AG04450 (cell line): Measurements from ENCODE around the gene TEDDM1. TPM values are rescaled to one million over a fixed set of nuclear protein-coding genes. Genes with fewer than 3 reads are reported as not detected.

Experiments used
- CTCF ChIA-PET: fragments of 300-600, 350-600 bp; formaldehyde crosslinking; extraction: SDS; loops from one replicate; lab custom pipeline; 2022; ENCODE audit warnings: antibody characterized with exemption, inconsistent platforms; lab: Charles Lee
- POLR2A ChIA-PET: fragments of 350-600 bp; formaldehyde crosslinking; extraction: SDS; loops from one replicate; lab custom pipeline; 2021; ENCODE audit warnings: antibody characterized with exemption, inconsistent platforms; lab: Yijun Ruan, JAX
- DNase-seq: peaks from one replicate; pipeline ENCODE4 v3.0.0-alpha.2; 2011; ENCODE audit warnings: low read depth, low spot score
- H3K27ac ChIP-seq: one replicate; pipeline ENCODE4 v1.5.1; 2012; ENCODE audit warnings: low read depth, low read length, control low read depth
- H3K27me3 ChIP-seq: one replicate; pipeline ENCODE4 v1.6.0; 2012; ENCODE audit warnings: low read length; ENCODE audit not compliant: control insufficient read depth, insufficient read depth
- H3K4me3 ChIP-seq: 2 replicates; pipeline ENCODE4 v1.5.1; 2011; ENCODE audit warnings: mild to moderate bottlenecking, low read depth, low read length, control low read depth
- H3K9me3 ChIP-seq: 2 replicates; pipeline ENCODE4 v1.5.1; 2012; ENCODE audit warnings: low read length; ENCODE audit not compliant: control insufficient read depth, insufficient read depth
- CTCF ChIP-seq: IDR thresholded peaks from 2 replicates; pipeline ENCODE4 v1.5.1; 2011; ENCODE audit warnings: low read depth, low read length, control low read depth, inconsistent platforms
- polyA plus RNA-seq: library from polyadenylated mRNA; depleted of rRNA; stranded (reverse); fragments of >200 nt; gene quantifications from 2 replicates; pipeline ENCODE4 v1.2.3, GENCODE V29; 2011

The TEDDM1 gene
- polyA plus RNA-seq, 1 experiment = not detected

GRCh38 chr1:182376936-182377574, 23.4 kb downstream of the TEDDM1 start:
- H3K9me3 ChIP-seq = no peaks in the 10 kb centered on the region
- no peak for TF ChIP-seq CTCF
- H3K4me3 ChIP-seq = no peak overlapping the region
- no peak for DNase-seq
- CTCF ChIA-PET = interaction anchor here (0.7 to 1.3 kb wide), 3 partner anchors 13 to 234 kb away, joined by 3 to 5 read pairs (median 4); no protein-coding TSS in a partner anchor
- POLR2A ChIA-PET = no interaction called here
- no peaks in the 10 kb centered on the region for H3K27me3 ChIP-seq
- no peak overlapping the region for H3K27ac ChIP-seq

GRCh38 chr1:182374101-182374834, 26.2 kb downstream of the TEDDM1 start:
- ChIA-PET POLR2A (no interaction called here), CTCF (no interaction called here)
- TF ChIP-seq CTCF = no peak
- Histone ChIP-seq H3K27me3 (no peaks in the 10 kb centered on the region), H3K9me3 (no peaks in the 10 kb centered on the region), H3K4me3 (no peak overlapping the region), H3K27ac (no peak overlapping the region)
- DNase-seq = no peak

GRCh38 chr1:182370532-182370931, 29.9 kb downstream of the TEDDM1 start:
- Histone ChIP-seq H3K27me3 (no peaks in the 10 kb centered on the region), H3K4me3 (no peak overlapping the region), H3K27ac (no peak overlapping the region), H3K9me3 (no peaks in the 10 kb centered on the region)
- CTCF ChIA-PET = interaction anchor here (1.3 kb wide), 1 partner anchor 26 kb away, joined by 4 read pairs; no protein-coding TSS in a partner anchor
- POLR2A ChIA-PET = no interaction called here
- DNase-seq = no peak
- no peak for TF ChIP-seq CTCF

GRCh38 chr1:182368903-182369302, 31.6 kb downstream of the TEDDM1 start:
- Histone ChIP-seq H3K4me3 (no peak overlapping the region), H3K27ac (no peak overlapping the region), H3K27me3 (no peaks in the 10 kb centered on the region), H3K9me3 (no peaks in the 10 kb centered on the region)
- TF ChIP-seq CTCF = no peak
- ChIA-PET CTCF (no interaction called here), POLR2A (no interaction called here)
- DNase-seq = no peak

GRCh38 chr1:182368358-182368757, 32.1 kb downstream of the TEDDM1 start:
- ChIA-PET CTCF (interaction anchor here (1.1 kb wide), 1 partner anchor 29 kb away, joined by 4 read pairs; no protein-coding TSS in a partner anchor), POLR2A (no interaction called here)
- no peak overlapping the region for H3K4me3 ChIP-seq
- no peak for TF ChIP-seq CTCF
- no peak overlapping the region for H3K27ac ChIP-seq
- no peaks in the 10 kb centered on the region for H3K27me3 ChIP-seq
- H3K9me3 ChIP-seq = no peaks in the 10 kb centered on the region
- no peak for DNase-seq
